Stimulated activated CD8-positive, alpha-beta memory T cell treated with anti-CD3 and anti-CD28 coated beads, Interleukin-15, amount 100 ng/mL, for 4 hours (primary cell): ENCODE data around the gene ZW10.
"Not testable (repeated sequence)": the region's sequence is repeated elsewhere in the genome, so short reads cannot be mapped to it uniquely, and the experiment has no call there.

Experiments used
- DNase-seq, 2 donors: peaks; one replicate each; pipeline ENCODE4 v3.0.0-alpha.2; 2020; ENCODE audit warnings: low read depth in 2 of 2

Gene ZW10

DNA sequence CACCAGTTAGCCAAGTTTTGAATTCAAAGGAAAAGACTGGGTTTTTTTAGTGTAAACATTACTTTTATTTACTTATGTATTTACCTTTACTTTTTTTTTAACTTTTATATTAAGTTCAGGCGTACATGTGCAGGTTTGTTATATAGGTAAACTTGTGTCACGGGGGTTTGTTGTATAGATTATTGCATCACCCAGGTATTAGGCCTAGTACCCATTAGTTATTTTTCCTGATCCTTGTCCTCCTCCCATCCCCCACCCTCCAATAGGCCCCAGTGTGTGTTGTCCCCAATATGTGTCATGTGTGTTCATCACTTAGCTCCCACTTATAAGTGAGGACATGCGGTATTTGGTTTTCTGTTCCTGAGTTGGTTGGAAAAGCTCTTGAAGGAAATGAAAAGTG is 20.6 kb downstream of the ZW10 start:
- no peak for DNase-seq

GRCh38 chr11:113736323-113736722 is 37.2 kb downstream of the ZW10 start:
- no peak for DNase-seq

DNA sequence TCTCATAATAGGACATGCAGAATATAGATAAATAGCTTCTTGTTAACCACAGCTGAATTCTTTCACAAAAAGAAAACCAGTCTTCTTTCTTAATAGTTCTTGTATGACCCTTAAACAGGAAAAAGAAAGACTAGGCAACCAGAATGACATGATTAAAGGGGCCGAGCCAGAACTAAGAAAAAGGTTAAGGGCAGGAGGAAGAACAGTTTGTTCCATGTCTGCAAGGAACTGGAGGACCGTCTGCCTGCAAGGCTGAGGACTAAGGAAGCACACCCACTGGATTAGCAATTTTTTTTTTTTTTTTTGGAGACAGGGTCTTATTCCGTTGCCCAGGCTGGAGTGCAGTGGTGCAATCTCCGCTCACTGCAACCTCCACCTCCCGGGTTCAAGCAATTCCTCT is 41.4 kb downstream of the ZW10 start:
- no peak for DNase-seq

DNA sequence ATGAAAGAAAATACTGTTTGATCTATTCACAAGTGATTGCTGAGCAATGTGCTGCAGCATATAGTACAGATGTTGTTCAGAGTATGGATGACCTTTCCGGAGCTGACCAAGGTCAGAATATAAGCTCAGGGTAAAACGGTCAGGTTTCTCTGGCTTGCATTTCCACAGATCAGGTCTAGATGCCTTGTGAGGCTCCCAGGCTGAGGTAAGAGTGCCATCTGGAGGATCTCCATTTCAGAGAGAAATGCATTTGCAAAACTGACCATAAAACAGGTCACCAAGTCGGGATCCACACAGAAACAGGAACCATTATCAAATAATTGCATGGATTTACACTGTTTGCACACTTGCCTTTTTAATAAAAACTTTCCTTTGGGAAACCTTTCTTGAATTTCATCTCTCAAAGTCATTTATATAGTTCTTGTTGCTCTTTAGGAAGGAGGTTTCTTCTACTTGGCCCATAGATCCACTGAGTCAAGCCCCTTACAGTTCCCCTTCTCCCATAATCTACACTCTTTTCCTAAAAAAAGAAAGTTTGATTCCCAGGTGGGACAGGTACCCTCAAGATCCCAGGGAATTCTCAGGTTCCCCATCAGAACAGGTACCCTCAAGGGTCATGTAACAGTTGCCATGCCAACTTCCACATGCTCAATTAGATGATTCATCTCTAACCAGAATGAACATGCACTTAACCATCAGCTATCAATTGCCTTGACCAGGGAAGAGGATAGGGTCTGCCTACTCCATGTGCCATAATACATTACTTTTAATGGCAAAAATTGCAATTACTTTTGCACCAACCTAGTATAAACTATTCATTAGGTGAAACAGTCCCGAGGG is 42.4 kb downstream of the ZW10 start:
- no peak for DNase-seq

- no peak for DNase-seq
Measured at GRCh38 chr11:113729456-113729855, 44.0 kb downstream of the ZW10 start.

DNA sequence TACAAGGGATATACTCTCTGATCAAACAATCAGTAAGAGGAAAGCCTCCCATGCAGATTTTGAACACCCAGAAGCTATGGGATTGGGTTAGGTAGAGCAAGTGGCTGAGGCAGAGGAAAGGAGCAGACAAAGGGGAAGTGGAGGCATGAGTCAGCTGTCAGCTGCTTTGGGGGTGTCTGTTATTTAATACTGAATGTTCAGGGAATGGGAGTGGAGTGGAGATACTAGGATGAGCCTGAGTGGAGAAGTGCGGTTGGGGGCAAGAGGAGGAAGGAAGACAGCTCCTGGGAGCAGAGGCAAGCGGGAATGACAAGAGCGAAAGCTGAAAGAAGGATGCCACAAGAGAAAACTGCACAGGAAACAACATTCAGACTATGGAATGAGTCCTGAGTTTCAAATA is 44.7 kb downstream of the ZW10 start:
- DNase-seq, result no peak

GRCh38 chr11:113725913-113726312 is 47.6 kb downstream of the ZW10 start:
- DNase-seq, result no peak

- no peak for DNase-seq
Measured at GRCh38 chr11:113725407-113725806, 48.1 kb downstream of the ZW10 start.

GRCh38 chr11:113724778-113725177 is 48.7 kb downstream of the ZW10 start:
- DNase-seq, result no peak

DNA sequence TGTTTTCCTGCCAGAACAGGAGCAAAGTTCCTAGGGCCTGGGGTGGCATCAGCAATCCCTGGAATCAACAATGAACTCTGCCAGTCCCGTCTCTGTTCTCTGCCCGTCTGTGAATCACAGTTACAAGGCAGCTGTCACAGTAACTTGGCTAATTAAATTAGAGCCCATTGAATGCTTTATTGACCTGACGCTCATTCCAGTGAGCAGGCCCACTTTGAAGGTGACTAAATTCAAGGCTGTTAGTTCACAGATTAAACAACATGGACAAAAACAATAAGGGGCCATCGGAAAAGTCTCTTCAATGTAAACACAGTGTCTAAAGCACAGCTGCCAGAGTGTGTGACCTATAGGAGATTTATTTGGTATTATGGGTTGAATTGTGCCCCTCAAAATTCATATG is 49.7 kb downstream of the ZW10 start:
- DNase-seq, result no peak

DNA sequence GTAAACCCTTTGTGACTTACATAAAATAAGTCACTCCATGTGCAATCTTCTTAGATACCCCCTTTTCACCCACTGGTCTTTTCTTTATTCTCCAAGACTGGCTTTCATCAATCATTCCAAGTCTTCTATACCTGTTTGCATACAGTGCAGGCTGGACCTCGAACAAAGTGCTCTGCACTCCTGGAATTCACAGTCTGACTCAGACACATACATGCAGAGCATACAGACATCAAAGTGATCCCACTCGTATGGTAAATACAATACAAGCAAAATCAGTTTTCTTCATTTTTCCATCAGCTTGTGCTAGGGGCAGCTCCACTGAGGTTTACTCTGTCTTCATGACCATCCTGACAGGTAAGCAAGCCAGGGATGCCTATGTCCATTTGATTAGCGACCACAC is 50.6 kb downstream of the ZW10 start:
- DNase-seq, result no peak

GRCh38 chr11:113722221-113722620 is 51.3 kb downstream of the ZW10 start:
- no peak for DNase-seq

GRCh38 chr11:113721462-113722066 is 51.9 kb downstream of the ZW10 start:
- no peak for DNase-seq

GRCh38 chr11:113720478-113720877 is 53.0 kb downstream of the ZW10 start:
- DNase-seq, result not testable (repeated sequence)

- no peak for DNase-seq
Measured at GRCh38 chr11:113715882-113716625, 57.4 kb downstream of the ZW10 start.

DNA sequence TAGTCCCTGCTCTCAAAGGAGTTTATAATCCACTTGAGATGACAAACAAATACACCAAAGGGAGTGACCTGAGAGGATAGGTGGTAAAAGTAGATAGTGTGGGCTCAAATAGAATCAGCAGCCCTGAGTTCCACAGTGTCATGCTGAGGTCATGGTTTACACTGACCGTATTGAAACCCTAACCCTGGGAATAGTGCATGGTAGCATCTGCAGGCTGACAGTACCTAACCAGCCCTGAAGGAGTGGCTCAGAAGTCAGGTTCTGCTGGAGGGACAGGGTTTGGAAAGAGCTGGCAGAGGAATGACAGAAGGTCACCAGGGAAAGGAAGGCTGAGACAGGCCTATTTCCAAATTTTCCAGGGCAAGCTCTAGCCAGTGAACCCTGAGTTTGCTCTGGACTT is 58.2 kb downstream of the ZW10 start:
- DNase-seq, result no peak

- no peak for DNase-seq
Measured at GRCh38 chr11:113710989-113711388, 62.5 kb downstream of the ZW10 start.

DNA sequence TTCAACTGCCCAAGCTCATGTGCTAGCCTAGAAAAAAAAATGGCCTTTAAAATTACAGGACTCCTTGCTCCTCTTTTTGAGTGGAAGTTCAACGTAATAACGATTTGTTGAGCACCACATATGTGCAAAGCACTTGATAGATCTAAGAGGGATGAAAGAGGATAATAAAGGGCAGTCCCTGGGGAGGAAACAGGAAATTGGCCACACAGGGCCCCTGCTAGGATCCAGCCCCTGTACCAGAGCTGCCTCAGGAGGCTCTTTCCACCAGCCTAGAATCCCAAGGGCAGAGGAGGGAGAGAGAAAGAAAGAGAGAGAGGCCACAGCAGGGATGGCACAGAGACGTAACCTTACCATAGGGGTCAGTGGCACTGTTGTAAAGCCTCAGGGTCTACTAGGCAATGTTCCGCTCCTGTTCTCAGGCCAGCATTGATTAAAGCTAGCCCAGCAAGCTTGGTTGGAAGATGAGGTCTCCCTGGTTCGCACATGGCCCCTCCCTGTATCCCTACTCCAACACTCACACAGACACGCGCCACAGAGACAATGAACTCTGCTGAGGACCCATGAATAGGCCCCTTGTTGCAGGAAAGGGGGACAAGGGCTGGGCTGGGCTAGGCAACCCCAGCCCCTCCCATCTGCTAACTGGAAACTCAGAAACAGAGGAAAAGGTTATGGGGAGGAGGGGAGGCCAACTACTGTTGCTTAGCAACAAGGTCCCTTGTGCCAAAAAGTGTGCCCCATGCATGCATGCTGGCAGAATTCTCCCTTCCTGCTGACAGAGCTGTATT is 67.4 kb downstream of the ZW10 start, which contains the start of gene TMPRSS5:
TMPRSS5 (minus strand) TSS at position 438 of the 785 bp plus-strand sequence; CDS start at position 354, 84 bp downstream.
- DNase-seq, result no peak

GRCh38 chr11:113703551-113703950 is 69.9 kb downstream of the ZW10 start:
- not testable (repeated sequence) for DNase-seq

GRCh38 chr11:113701491-113701890 is 72.0 kb downstream of the ZW10 start:
- no peak for DNase-seq

- DNase-seq, result no peak
Measured at GRCh38 chr11:113698515-113698914, 75.0 kb downstream of the ZW10 start.
